ENCODE results near the gene CALML4.
"Not testable (repeated sequence)": the region's sequence is repeated elsewhere in the genome, so short reads cannot be mapped to it uniquely, and the experiment has no call there.

The CALML4 gene

GRCh38 chr15:68239025-68239424 is 33.9 kb upstream of the CALML4 start:
- ChIA-PET POLR2A (no interaction called here), CTCF (interaction anchor here (2.0 kb wide), 1 partner anchor 14 kb away, joined by 8 read pairs; no protein-coding TSS in a partner anchor)
- no peak for DNase-seq (ENCODE audit: extremely low spot score)
- no peak for TF ChIP-seq CTCF (IDR thresholded peaks at IDR 0.05; ENCODE audit: control extremely low read depth, extremely low read depth, low read depth, missing control alignments)

- POLR2A ChIA-PET, result no interaction called here
- CTCF ChIA-PET, result interaction anchor here (1.3 to 4.6 kb wide), 2 partner anchors 8 to 18 kb away, joined by 3 to 25 read pairs; no protein-coding TSS in a partner anchor
- DNase-seq (ENCODE audit: extremely low spot score), result no peak
- TF ChIP-seq CTCF (IDR thresholded peaks at IDR 0.05; ENCODE audit: control extremely low read depth, extremely low read depth, low read depth, missing control alignments), result no peak
These were observed 29.9 kb upstream of the CALML4 start for GRCh38 chr15:68235022-68235421.

- POLR2A ChIA-PET; DNase-seq (ENCODE audit: extremely low spot score): not testable (repeated sequence)
- CTCF ChIA-PET, result interaction anchor here (4.6 kb wide), 1 partner anchor 19 kb away, joined by 25 read pairs; no protein-coding TSS in a partner anchor
These were observed 29.4 kb upstream of the CALML4 start for GRCh38 chr15:68234520-68234919.

- ChIA-PET CTCF (interaction anchor here (4.6 kb wide), 1 partner anchor 19 kb away, joined by 25 read pairs; no protein-coding TSS in a partner anchor), POLR2A (no interaction called here)
- no peak for TF ChIP-seq CTCF (IDR thresholded peaks at IDR 0.05; ENCODE audit: control extremely low read depth, extremely low read depth, low read depth, missing control alignments)
- DNase-seq (ENCODE audit: extremely low spot score), result no peak
These were observed 28.9 kb upstream of the CALML4 start for GRCh38 chr15:68234060-68234459.

GRCh38 chr15:68232937-68233336 is 27.8 kb upstream of the CALML4 start:
- POLR2A ChIA-PET, result no interaction called here
- no peak for TF ChIP-seq CTCF (IDR thresholded peaks at IDR 0.05; ENCODE audit: control extremely low read depth, extremely low read depth, low read depth, missing control alignments)
- no peak for DNase-seq (ENCODE audit: extremely low spot score)
- CTCF ChIA-PET, result interaction anchor here (1.2 to 4.6 kb wide), 2 partner anchors 20 to 74 kb away, joined by 3 to 25 read pairs; no protein-coding TSS in a partner anchor

GRCh38 chr15:68232449-68232848 is 27.3 kb upstream of the CALML4 start:
- TF ChIP-seq CTCF (IDR thresholded peaks at IDR 0.05; ENCODE audit: control extremely low read depth, extremely low read depth, low read depth, missing control alignments), result no peak
- CTCF ChIA-PET, result interaction anchor here (1.2 to 4.6 kb wide), 3 partner anchors 9 to 74 kb away, joined by 3 to 25 read pairs (median 8); no protein-coding TSS in a partner anchor
- POLR2A ChIA-PET, result no interaction called here
- no peak for DNase-seq (ENCODE audit: extremely low spot score)

GRCh38 chr15:68231102-68231818 is 26.1 kb upstream of the CALML4 start:
- ChIA-PET POLR2A (no interaction called here), CTCF (interaction anchor here (1.2 to 4.6 kb wide), 4 partner anchors 10 to 75 kb away, joined by 3 to 25 read pairs (median 6); no protein-coding TSS in a partner anchor)
- TF ChIP-seq CTCF (IDR thresholded peaks at IDR 0.05; ENCODE audit: control extremely low read depth, extremely low read depth, low read depth, missing control alignments), result no peak
- no peak for DNase-seq (ENCODE audit: extremely low spot score)
